Activated CD4-positive, alpha-beta memory T cell treated with anti-CD3 and anti-CD28 coated beads, Interleukin-2, amount 10 ng/mL, durations not matched to agents 7 days and 5 days (primary cell): ENCODE measurements around the gene BGN. TPM values are rescaled to one million over a fixed set of nuclear protein-coding genes. Genes with fewer than 3 reads are reported as not detected.

Source experiments
- CTCF ChIA-PET: fragments of 350-600 bp; sonication (Branson Sonifier 250); formaldehyde crosslinking; loops from one replicate; lab custom pipeline; 2021; ENCODE audit warnings: antibody characterized with exemption, inconsistent platforms; lab: Charles Lee
- POLR2A ChIA-PET: fragments of 350-600 bp; sonication (Branson Sonifier 250); formaldehyde crosslinking; loops from one replicate; lab custom pipeline; 2021; ENCODE audit warnings: antibody characterized with exemption; lab: Charles Lee
- DNase-seq: peaks from one replicate; pipeline ENCODE4 v3.0.0-alpha.2; 2020
- H3K27ac Mint-ChIP-seq: one replicate; pipeline ENCODE4 v1.8.0; 2021; ENCODE audit warnings: mild to moderate bottlenecking, mixed read lengths
- H3K27me3 Mint-ChIP-seq: one replicate; pipeline ENCODE4 v1.8.0; 2021; ENCODE audit warnings: mixed read lengths
- H3K36me3 Mint-ChIP-seq: one replicate; pipeline ENCODE4 v1.8.0; 2021; ENCODE audit warnings: low read depth, mixed read lengths
- H3K4me1 Mint-ChIP-seq: one replicate; pipeline ENCODE4 v1.8.0; 2021; ENCODE audit warnings: mixed read lengths
- H3K4me3 Mint-ChIP-seq: one replicate; pipeline ENCODE4 v1.8.0; 2021; ENCODE audit warnings: mild to moderate bottlenecking, mixed read lengths
- H3K9me3 Mint-ChIP-seq: one replicate; pipeline ENCODE4 v1.8.0; 2021; ENCODE audit warnings: mixed read lengths
- total RNA-seq, 2 experiments: library from RNA; stranded (reverse); gene quantifications; one replicate each; pipeline ENCODE4 v1.2.3, GENCODE V29; 2021

Gene BGN
- total RNA-seq, 2 experiments from 2014 or later, result not detected

DNA sequence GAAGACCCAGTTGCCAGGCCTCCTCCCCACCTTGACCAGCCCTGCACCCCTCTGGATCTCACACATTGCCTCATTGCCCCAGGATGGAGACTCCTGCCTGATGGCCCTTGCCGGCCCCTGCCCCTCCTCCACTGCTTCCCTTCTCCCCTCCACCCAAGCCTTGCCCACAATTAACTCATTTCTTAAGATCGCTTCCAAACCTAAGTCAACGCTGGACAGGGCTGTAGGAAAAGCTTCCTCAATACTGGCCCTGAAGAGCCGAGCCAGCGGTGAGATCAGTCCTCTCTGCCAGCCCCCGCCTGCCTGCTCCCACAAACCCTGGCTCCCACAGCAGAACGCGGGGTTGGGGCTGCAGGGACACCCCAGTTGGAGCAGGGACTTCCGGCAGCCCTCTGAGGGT lies 16.9 kb upstream of the BGN start:
- H3K36me3 Mint-ChIP-seq, result no peaks in the 10 kb centered on the region
- H3K4me1 Mint-ChIP-seq, result peaks cover 6% of the 10 kb centered on the region
- no peak for DNase-seq
- POLR2A ChIA-PET, result no interaction called here
- CTCF ChIA-PET, result no interaction called here
- no peak overlapping the region for H3K4me3 Mint-ChIP-seq
- H3K9me3 Mint-ChIP-seq, result no peaks in the 10 kb centered on the region
- peaks cover 8% of the 10 kb centered on the region for H3K27me3 Mint-ChIP-seq
- H3K27ac Mint-ChIP-seq, result no peak overlapping the region

DNA sequence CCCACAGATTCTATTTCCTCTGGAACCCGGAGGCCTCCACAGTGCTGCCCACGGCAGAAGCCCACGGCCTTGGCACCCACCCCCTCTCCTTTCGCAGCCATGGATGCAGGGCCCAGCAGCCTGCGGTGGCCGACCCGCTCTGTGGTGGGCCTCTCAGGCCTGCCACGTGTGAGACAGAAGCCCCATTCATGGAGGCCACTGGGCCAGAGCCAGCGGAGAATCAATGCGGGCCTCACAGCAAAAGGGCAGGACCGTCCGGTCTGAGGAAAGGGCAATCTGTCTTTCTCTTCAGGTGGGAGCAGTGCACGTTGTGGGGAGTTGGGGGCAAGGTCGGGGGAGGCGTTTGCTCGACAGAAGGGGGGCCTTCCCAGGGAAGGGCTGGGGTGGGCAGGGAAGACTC lies 16.0 kb upstream of the BGN start:
- CTCF ChIA-PET, result no interaction called here
- Mint-ChIP-seq H3K4me3 (no peak overlapping the region), H3K27me3 (peaks cover 8% of the 10 kb centered on the region), H3K9me3 (no peaks in the 10 kb centered on the region), H3K27ac (no peak overlapping the region), H3K36me3 (no peaks in the 10 kb centered on the region), H3K4me1 (peaks cover 4% of the 10 kb centered on the region)
- no peak for DNase-seq
- POLR2A ChIA-PET, result no interaction called here

DNA sequence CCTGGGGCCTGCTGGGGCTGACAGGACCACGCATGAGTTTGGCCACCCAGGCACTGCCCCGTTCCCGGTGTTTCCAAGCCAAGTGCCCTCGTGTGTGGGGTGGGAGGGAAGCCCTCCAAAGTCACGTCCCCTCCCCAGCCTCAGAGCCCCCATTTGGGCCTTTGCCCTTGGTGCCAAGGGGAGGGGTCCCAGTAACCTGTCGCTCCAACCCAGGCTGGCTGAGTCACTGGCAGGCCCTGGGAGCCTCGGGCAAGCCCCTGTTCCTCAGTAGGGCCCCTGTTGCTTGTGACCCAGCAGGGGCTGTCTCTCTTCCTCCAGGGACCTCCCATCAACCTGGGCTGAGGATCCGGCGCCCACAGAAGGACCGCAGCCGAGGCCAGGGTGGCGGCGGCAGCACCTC lies 13.7 kb upstream of the BGN start:
- Mint-ChIP-seq H3K4me1 (no peaks in the 10 kb centered on the region), H3K27ac (no peak overlapping the region), H3K9me3 (no peaks in the 10 kb centered on the region), H3K4me3 (no peak overlapping the region), H3K27me3 (peaks cover 2% of the 10 kb centered on the region), H3K36me3 (no peaks in the 10 kb centered on the region)
- no peak for DNase-seq
- ChIA-PET POLR2A (no interaction called here), CTCF (no interaction called here)

DNA sequence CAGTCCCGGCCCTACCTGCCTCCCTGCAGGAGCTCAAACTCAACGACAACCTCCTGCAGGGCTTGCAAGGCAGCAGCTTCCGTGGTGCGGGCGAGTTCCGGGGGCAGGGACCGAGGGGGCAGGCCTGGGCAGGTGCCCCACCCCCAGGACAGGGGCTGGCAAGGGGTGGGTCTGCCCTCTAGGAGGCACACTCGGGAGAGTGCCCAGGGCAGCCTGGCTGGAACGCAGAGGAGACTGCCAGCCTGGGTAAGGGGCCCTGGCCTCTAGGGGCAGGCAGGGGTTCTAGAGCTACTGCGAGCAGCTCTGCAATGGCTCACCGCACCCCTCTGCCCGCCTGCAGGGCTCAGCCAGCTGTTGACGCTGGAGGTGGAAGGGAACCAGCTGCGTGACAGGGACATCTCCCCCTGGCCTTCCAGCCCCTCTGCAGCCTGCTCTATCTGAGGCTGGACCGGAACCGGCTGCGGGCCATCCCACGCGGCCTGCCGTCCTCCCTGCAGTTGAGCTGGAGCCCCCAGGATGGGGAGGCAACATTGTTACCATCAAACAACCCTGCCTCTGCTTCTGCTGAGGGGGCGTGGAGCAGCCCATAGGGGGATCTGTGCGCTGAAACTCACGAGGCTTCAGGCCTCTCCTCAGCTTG lies 12.3 kb upstream of the BGN start:
- H3K4me3 Mint-ChIP-seq, result no peak overlapping the region
- CTCF ChIA-PET, result no interaction called here
- no peak overlapping the region for H3K27ac Mint-ChIP-seq
- H3K36me3 Mint-ChIP-seq, result no peaks in the 10 kb centered on the region
- no peak for DNase-seq
- no peaks in the 10 kb centered on the region for H3K27me3 Mint-ChIP-seq
- POLR2A ChIA-PET, result interaction anchor here (1.2 kb wide), 1 partner anchor 9 kb away, joined by 3 read pairs; no protein-coding TSS in a partner anchor
- no peaks in the 10 kb centered on the region for H3K9me3 Mint-ChIP-seq
- H3K4me1 Mint-ChIP-seq, result no peaks in the 10 kb centered on the region

DNA sequence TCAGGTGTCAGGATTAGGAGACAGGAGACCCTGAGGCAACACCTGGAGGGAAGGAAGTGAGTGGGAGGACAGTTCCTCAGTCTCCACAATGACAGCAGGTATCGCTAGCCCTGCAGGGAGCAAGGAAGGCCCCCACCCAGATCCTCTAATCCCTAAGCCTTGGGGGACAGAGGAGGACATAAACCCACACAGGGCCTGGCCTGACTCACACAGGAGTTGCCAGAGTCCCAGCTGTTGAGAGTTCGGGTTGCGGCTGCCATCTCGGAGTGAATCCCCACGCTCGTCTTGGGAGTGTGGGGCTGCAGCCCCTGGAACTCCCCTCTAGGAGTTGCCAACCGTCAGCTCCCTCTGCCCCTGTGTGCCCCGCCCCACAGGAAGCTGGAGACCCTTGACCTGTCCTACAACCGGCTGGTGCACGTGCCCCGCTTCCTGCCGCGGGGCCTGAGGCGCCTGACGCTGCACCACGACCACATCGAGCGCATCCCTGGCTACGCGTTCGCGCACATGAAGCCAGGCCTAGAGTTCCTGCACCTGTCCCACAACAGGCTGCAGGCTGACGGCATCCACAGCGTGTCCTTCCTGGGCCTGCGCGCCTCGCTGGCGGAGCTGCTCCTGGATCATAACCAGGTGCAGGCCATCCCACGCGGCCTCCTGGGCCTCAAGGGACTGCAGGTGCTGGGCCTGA lies 9.2 kb upstream of the BGN start:
- DNase-seq, result no peak
- Mint-ChIP-seq H3K4me1 (no peaks in the 10 kb centered on the region), H3K9me3 (no peaks in the 10 kb centered on the region), H3K27ac (no peak overlapping the region), H3K27me3 (no peaks in the 10 kb centered on the region), H3K36me3 (no peaks in the 10 kb centered on the region), H3K4me3 (no peak overlapping the region)
- POLR2A ChIA-PET, result no interaction called here
- CTCF ChIA-PET, result no interaction called here

DNA sequence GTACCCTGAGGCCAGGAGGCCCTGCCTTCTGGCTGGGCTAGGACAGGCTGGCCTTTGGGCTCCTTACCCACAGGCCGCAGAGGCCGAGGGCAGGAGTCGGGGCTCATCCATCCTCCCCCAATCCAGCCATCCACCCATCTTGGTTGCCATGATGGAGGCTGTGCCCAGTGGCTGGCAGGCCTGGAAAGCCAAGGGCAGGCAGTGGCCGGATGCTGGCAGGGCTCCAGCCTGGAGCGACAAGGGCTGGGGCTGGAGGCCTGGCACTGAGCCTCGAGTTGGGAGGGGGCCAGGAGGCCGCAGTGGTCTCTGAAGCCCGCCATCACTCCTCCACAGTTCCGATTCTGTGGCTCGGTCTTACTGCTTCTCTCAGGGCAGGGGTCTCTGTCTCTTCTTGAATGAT lies 8.6 kb upstream of the BGN start:
- no peaks in the 10 kb centered on the region for H3K27me3 Mint-ChIP-seq
- POLR2A ChIA-PET, result no interaction called here
- no peaks in the 10 kb centered on the region for H3K36me3 Mint-ChIP-seq
- CTCF ChIA-PET, result no interaction called here
- H3K27ac Mint-ChIP-seq, result no peak overlapping the region
- no peak overlapping the region for H3K4me3 Mint-ChIP-seq
- no peak for DNase-seq
- no peaks in the 10 kb centered on the region for H3K9me3 Mint-ChIP-seq
- no peaks in the 10 kb centered on the region for H3K4me1 Mint-ChIP-seq

DNA sequence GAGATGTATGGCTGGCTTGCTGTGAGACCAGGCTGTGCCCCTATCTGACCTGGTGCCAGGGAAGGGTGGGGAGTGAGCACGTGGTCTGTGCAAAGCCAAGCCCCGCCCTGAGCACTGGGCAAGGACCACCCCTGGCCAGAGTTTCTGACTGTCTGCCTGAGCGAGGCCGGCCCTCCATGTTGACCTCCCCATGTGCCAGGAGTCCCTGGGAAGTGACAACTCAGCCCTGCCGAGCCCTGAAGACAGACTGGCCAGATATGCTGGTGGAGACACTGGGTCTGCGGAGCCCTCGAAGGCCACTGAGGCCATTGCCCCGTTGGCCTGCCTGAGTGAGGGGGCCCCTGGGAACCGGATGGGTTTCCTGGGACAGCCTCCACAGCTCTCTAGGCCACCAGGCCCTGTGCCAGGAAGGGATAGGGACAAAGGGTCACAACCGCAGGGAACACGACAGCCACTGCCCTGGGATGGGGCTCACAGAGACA lies 7.1 kb upstream of the BGN start:
- no peak for DNase-seq
- CTCF ChIA-PET, result no interaction called here
- Mint-ChIP-seq H3K27me3 (no peaks in the 10 kb centered on the region), H3K36me3 (no peaks in the 10 kb centered on the region), H3K4me3 (no peak overlapping the region), H3K9me3 (no peaks in the 10 kb centered on the region), H3K27ac (no peak overlapping the region), H3K4me1 (no peaks in the 10 kb centered on the region)
- POLR2A ChIA-PET, result no interaction called here

DNA sequence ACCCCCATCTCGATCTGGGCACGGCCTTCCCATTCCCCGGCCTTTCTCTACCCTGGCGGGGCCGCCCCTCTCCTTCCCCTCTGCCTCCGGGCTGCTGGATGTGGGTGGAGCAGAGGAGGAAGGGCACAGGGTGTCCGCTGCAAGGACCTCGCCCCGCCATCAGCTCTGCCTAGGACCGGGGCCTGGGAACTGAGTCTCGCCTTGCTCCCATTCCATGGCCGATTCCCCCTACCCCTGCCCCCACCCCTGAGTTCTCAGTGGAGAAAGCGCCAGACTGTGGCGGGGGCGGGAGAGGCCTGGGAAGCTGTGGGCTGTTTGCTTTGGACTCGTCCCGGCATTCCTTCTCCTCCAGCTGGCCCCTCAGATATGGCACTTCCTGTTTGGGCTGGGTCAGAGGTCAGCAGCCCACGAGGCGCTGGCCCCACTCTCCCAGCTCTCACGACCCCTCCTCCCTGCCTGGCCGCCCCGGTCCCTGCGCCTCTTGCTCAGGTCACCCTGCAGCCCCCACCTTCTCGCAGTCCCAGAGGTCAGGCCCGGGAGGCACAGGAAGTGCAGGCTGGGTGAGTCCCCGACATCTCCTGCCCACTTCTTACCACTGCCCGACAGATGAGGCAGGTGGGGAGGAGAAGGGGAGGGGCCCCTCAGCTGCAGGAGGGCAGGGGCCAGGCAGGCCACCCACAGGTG lies 6.4 kb upstream of the BGN start:
- DNase-seq, result no peak
- Mint-ChIP-seq H3K27me3 (no peaks in the 10 kb centered on the region), H3K4me1 (no peaks in the 10 kb centered on the region), H3K36me3 (no peaks in the 10 kb centered on the region), H3K4me3 (no peak overlapping the region), H3K9me3 (no peaks in the 10 kb centered on the region), H3K27ac (no peak overlapping the region)
- ChIA-PET CTCF (no interaction called here), POLR2A (no interaction called here)

DNA sequence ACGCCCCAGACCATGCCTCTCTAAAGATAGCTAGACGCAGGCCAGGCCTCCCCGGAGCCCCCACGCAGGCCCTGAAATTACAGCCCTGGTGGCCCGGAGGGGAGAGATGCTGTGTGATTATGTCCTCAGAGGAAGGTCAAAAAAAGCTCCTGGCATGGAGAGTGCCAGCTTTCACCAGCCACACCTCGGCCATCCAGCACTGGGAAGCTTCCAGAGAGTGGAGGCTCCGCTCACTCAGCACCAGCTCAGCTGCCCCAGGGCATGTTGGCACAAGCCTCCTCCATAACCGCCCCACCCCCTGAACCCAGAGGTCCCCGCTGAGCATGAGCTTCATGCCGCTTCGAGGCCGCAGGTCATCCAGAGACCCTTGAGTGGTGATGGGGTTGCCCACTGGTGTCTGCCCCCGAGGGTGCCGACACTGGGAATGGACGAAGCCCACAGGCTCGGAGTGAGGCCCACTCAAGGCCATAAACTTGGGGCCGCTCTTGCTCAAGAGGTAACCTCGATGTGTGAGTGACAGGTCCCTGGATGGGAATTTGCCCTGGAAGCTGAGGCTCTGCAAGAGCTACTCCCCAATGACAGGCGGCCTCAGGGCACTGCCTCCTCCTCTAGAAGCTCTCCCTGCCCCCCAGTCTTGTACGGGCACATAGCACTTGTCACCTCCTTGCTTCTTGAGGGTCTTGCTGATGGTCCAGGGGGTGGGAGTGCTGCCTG lies 4.4 kb upstream of the BGN start:
- ChIA-PET CTCF (interaction anchor here (0.5 to 2.0 kb wide), 2 partner anchors 20 to 22 kb away, joined by 3 to 6 read pairs; partner anchors contain the start of gene HAUS7), POLR2A (no interaction called here)
- Mint-ChIP-seq H3K27ac (no peak overlapping the region), H3K4me1 (no peaks in the 10 kb centered on the region), H3K27me3 (no peaks in the 10 kb centered on the region), H3K36me3 (no peaks in the 10 kb centered on the region), H3K9me3 (no peaks in the 10 kb centered on the region), H3K4me3 (no peak overlapping the region)
- DNase-seq, result no peak

DNA sequence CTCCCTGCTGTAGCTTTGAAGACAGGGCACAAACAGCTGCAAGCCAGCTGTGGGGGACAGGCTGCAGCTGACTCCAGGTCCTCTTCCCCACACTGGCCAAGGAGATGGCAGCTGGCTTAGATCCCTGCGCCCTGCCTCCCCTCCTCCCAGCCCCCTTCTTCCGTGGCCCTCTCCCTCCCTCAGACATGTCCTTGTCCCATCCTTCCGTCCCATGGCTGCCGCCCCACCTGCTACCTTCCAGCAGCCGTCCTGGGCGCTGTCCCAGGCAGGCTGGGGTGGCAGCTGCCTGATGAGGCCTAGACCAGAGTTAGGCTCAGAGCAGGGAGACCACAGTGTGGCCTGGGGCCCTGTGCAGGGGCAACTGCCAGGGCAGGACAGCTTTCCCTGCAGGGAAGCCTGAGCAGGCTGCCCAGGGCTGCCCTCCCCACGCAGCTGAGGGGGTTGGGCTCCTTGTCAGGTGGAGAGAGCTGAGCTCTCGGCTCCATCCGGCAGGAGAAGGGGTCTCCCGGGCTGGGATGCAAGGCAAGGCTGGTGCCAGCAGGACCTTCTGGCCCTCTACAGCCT lies 3.3 kb upstream of the BGN start:
- no peaks in the 10 kb centered on the region for H3K36me3 Mint-ChIP-seq
- H3K4me1 Mint-ChIP-seq, result no peaks in the 10 kb centered on the region
- no peak overlapping the region for H3K4me3 Mint-ChIP-seq
- CTCF ChIA-PET, result interaction anchor here (2.0 kb wide), 1 partner anchor 21 kb away, joined by 6 read pairs; the partner anchor contains the start of gene HAUS7
- H3K9me3 Mint-ChIP-seq, result no peaks in the 10 kb centered on the region
- H3K27me3 Mint-ChIP-seq, result no peaks in the 10 kb centered on the region
- DNase-seq, result no peak
- POLR2A ChIA-PET, result interaction anchor here (0.7 kb wide), 1 partner anchor 9 kb away, joined by 3 read pairs; no protein-coding TSS in a partner anchor
- H3K27ac Mint-ChIP-seq, result no peak overlapping the region

DNA sequence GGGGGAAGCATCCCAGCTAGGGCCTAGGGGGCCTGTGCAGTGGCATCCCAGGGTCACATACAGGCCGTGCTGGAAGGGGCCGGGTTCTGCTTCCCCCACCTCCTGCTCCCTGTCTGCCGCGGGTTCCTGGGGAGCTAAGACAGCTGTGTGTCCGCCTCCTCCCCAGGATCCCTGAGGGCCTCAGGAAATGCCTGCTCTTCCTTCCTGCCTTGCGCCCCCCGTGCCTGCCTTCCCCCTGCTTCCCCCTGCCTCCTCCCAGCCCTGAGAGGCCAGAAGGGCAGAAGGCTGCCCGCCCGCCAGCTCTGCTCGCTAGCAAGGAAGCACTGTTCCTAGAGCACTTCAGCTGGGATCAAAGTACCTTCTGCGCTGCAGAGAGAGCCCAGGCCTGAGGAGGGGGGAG lies 2.9 kb upstream of the BGN start:
- H3K27ac Mint-ChIP-seq, result no peak overlapping the region
- H3K4me1 Mint-ChIP-seq, result no peaks in the 10 kb centered on the region
- ChIA-PET POLR2A (no interaction called here), CTCF (no interaction called here)
- no peaks in the 10 kb centered on the region for H3K9me3 Mint-ChIP-seq
- H3K36me3 Mint-ChIP-seq, result no peaks in the 10 kb centered on the region
- H3K4me3 Mint-ChIP-seq, result no peak overlapping the region
- no peak for DNase-seq
- no peaks in the 10 kb centered on the region for H3K27me3 Mint-ChIP-seq

DNA sequence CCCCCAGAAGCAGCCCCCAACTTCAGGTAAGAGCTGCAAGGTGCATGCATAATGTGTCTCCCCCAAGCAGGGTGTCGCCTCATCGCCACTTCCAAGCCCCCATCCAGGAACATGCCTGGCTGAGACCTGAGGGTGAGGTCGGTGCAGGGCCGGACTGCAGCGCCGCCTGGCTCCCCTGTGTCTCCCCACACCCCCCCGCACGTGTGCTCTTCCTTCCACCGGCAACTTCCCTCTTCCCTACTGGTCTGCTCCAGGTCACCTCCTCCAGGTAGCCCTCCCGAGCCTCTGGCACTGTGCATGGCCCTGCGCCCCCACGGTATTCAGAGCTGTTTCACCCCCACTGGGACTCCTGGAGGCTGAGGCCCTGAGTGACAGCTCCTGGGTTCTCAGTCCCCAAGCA lies 2.2 kb upstream of the BGN start:
- H3K27me3 Mint-ChIP-seq, result no peaks in the 10 kb centered on the region
- no peak for DNase-seq
- no peaks in the 10 kb centered on the region for H3K36me3 Mint-ChIP-seq
- ChIA-PET POLR2A (no interaction called here), CTCF (no interaction called here)
- H3K4me1 Mint-ChIP-seq, result no peaks in the 10 kb centered on the region
- H3K27ac Mint-ChIP-seq, result no peak overlapping the region
- no peaks in the 10 kb centered on the region for H3K9me3 Mint-ChIP-seq
- no peak overlapping the region for H3K4me3 Mint-ChIP-seq

DNA sequence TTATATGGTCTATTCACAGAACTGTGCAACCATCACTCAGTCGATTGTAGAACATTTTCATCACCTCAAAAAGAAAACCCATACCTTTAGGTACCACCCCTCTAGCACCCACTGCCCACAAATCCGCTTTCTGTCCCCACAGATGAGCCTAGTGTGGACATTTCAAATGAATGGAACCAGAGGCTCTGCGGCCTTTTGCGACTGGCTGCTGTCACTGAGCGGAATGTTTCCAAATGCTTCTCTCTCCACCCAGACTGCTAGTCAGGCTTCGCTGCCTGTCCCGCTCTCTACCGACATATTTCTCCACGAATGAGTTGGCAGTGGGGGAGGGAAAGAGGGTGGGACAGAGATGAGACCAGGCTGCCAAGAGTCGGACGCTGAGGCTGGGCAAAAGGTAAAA lies 1.7 kb upstream of the BGN start:
- no peak for DNase-seq
- Mint-ChIP-seq H3K27me3 (no peaks in the 10 kb centered on the region), H3K27ac (no peak overlapping the region), H3K36me3 (no peaks in the 10 kb centered on the region), H3K4me1 (no peaks in the 10 kb centered on the region), H3K4me3 (no peak overlapping the region), H3K9me3 (no peaks in the 10 kb centered on the region)
- ChIA-PET POLR2A (no interaction called here), CTCF (no interaction called here)
